ENCODE measurements around the gene UBL7.

Gene UBL7

DNA sequence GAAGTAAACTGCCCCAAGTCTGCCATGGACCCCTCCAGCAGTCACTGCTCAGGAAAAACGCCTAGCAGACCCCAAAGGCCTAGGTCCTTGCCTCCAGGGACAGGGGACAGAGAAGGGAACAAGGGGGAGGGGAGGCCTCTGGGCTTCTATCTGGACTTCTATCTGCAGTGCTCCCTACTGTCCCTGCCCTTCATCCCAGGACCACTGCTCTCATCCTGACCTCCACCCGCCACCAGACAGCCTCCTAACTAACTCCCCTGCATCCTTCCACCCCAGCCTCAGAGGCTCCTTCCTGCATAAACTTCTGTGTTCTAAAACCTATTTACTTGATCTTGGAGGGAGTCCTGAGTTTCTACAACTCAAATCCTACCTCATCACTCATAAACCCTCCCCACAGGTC is 52.6 kb downstream of the UBL7 start:
- no peak for DNase-seq (ENCODE audit: low spot score)

DNA sequence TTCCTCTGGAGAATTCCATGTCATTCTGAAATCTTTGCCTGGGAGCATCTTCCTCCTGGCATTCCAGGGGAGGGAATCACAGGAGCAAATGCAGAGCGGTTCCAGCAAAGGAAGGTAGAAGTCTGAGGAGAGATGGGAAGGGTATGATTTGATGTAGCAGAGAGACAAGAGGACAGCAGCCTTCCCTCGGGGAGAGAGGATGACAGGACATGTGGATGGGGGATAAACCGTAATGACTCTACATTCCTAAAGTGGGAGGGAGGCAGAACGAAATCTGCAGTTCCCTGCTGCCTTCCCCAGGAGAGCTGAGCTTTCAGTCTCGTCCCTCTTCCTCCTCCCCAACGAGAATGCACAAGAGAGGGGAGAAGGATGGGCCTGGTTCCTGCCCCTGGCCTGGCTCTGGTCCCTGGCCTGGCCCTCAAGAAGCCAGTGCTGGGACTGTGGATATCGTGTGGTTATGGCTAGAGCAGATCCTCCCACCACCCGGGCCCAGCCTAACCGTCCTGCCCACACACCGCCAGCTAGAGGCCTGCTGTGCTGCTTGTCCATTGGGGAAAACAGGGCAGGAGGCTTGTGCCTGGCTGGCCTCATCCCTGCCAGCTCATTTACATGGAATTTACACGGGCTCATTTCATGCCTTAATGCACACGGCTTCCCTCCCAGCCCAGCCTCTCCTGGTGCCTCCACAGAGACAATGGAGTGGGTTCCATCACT is 53.8 kb downstream of the UBL7 start:
- peak; percentile 97 for DNase-seq (ENCODE audit: low spot score)

GRCh38 chr15:74406517-74406916 is 54.4 kb downstream of the UBL7 start:
- DNase-seq (ENCODE audit: low spot score): no peak

DNA sequence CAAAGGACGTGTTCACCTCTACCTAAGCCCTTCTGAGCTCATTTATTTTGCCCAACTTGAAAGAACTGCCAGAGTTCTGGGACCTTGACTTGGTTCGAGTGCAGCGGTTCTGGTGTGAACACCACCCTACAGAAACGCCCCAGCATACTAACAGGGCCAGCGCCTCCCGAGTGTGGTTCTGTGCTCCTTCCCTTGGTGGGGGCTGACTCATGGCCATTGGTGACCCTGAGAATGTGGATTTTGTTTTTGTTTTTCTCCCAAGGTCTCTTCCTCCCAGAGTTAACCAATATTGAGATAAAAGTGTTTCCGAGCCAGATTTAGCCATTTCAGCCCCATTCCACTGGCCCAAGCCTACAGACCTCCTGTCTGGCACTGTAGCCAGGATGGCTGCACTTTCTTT is 55.1 kb downstream of the UBL7 start:
- no peak for DNase-seq (ENCODE audit: low spot score)

- DNase-seq (ENCODE audit: low spot score): no peak
These were observed 56.9 kb downstream of the UBL7 start for GRCh38 chr15:74403991-74404563.

DNA sequence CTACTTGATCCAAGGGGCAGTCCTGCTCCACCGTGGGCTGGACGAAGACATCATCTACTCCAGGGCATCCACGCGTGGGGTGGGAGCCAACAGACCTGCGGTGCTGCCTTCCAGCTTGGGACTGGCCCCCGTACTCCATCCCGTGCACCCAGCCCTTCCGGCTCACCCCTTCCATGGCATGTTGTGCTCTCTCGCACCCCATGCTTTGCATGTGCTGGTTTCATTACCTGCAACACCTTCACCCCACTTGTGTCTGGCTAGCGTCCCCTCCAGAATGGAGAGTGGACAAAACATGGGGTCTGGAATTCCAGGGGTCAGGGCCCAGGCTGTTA is 57.4 kb downstream of the UBL7 start:
- no peak for DNase-seq (ENCODE audit: low spot score)

GRCh38 chr15:74402873-74403587 is 57.9 kb downstream of the UBL7 start:
- DNase-seq (ENCODE audit: low spot score): no peak

DNA sequence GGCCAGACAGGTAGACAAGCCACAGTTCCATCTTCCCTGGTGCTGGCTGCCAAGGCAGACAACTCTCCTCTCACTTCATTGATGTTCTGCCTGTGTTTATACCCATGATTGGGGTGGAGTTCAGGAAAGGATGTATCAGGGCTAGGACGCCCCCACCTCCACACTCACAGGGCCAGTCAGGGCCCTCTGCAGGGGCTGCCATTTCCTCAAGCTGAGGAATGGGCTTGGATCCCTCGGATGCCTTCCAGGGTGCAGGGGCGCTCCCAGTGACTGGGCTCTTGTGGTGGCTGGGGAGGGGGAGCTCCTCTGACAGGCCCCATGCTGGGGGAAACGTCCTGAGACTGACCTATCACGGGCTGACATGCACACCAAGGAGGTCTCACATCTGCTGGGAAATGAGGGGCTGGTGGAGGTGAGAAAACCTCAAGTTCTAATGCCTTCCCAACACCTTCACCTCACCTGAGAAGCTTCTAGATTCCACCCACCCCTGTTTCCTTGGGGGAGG is 58.6 kb downstream of the UBL7 start:
- DNase-seq (ENCODE audit: low spot score): no peak

GRCh38 chr15:74400915-74401757 is 59.8 kb downstream of the UBL7 start:
- no peak for DNase-seq (ENCODE audit: low spot score)

- no peak for DNase-seq (ENCODE audit: low spot score)
These were observed 60.6 kb downstream of the UBL7 start for GRCh38 chr15:74400313-74400860.

- peak; percentile 33 for DNase-seq (ENCODE audit: low spot score)
These were observed 61.2 kb downstream of the UBL7 start for GRCh38 chr15:74399511-74400312.

DNA sequence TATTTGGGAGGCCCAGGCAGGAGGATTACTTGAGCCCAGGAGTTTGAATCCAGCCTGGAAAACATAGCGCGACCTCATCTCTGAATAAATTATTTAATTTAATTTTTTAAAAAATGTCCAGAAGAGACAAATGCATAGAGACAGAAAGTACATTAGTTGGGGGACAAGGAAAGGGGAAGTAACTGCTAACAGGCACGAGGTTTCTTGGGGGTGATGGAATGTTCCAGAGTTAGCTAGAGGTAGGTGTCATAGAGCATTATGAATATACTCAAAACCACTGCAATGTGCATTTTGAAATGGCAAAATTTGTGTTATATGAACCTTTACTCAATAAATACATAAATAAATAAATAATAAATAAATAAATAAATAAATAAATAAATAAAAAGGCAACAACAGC is 61.9 kb downstream of the UBL7 start:
- DNase-seq (ENCODE audit: low spot score): no peak

- DNase-seq (ENCODE audit: low spot score): no peak
These were observed 62.8 kb downstream of the UBL7 start for GRCh38 chr15:74398183-74398582.

GRCh38 chr15:74397239-74398068 is 63.5 kb downstream of the UBL7 start:
- no peak for DNase-seq (ENCODE audit: low spot score)

GRCh38 chr15:74396445-74397238 is 64.3 kb downstream of the UBL7 start:
- no peak for DNase-seq (ENCODE audit: low spot score)

- no peak for DNase-seq (ENCODE audit: low spot score)
These were observed 64.9 kb downstream of the UBL7 start for GRCh38 chr15:74396146-74396438.

Measured in AG20443 (cell line).